GM19099 (cell line): ENCODE results near the gene RANBP3.

ENCODE experiments used
- POLR2A ChIP-seq: IDR thresholded peaks from 3 replicates; pipeline ENCODE4 v1.6.1; 2011; ENCODE audit warnings: low read depth; ENCODE audit not compliant: insufficient read length; ENCODE audit errors: extremely low read depth

Gene RANBP3

GRCh38 chr19:5904352-5905113 lies 73.4 kb downstream of the RANBP3 start, which contains the start of gene VMAC:
Gene VMAC, plus strand, starts transcription at chr19:5904872. Its CDS starts 19 bp downstream, at chr19:5904891.
- TF ChIP-seq POLR2A: peak; percentile 75

DNA sequence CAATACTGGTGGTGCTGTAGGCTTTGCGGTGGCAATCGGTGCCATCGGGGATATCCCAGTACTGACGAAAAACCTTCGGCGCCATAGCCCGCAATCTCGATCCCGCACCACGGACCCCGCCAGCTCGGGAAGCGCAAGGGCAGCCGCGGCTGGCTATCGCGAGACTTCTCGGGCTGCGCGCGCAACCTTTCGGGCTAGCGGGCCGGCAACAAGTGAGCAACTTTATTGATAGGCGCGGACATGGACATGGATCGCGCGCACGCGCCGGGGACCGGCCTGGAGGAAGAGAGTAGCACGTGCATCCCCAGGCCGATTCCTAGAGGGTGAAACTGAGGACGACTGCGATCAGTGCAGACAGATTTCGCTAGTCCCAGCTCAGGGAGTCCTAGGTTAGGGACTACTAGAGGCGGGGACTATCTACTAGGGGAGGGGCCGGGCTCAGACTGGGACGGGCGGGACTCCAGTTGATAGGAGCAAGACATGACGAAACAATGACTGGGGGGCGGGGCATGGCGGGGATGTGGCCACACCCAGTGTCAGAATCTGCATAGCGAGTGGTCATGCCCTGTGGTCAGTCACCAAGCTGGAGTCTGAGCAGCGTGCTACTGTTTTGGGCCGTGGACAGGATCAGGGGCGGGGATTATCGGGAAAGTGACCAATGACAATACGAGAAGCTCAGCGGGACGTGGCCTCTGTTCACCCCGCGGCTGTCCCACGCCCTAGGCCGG lies 74.2 kb downstream of the RANBP3 start, which contains the start of gene NDUFA11:
Gene NDUFA11 (minus strand): TSS at position 167 of the 728 bp plus-strand sequence. CDS start 82 bp downstream, at position 85.
- TF ChIP-seq POLR2A: peak; percentile 89

DNA sequence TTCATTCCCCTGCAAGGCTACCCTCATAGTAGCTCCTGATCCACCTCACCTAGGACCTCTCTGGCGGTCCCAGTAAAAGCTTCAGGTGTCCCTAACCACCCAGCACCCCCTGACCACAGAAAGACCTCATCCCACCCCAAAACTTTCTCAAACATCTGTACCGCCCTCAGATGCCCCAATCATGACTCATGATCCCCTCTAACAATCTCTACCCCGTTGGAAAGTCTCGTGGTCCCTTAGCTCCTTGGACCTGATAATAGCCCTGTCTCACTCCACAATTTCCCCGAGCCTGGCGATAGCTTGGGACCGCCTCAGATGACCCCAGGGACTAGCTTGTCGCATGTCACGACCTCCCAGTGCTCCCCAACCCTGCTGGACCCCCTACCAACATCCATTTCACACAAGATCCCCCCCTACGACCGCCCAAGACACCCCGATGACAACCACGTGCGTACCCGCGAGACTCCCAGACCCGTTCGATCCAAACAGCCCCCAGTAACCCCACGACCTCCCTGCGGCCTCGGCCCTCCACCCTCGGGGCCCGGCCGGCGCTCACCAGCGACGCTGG lies 74.8 kb downstream of the RANBP3 start:
- TF ChIP-seq POLR2A: no peak

DNA sequence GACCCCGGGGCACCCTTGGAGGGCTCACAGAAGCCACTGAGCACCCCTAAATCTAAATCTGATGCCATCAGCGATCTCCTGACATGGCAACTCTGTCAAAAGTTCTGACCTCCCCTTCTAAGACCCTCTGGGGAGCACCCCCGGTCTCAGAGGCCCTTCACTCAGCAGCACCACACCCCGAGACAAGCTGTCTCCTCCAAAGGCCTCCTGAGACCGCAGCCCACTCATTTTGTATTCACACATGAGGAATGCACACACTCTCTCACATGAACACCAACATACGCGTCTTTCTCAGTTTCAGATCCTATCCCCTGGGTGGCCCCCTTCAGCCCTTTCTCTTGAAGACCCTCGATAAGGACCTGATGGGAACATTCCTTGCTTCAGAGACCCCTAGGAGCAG lies 77.0 kb downstream of the RANBP3 start:
- no peak for TF ChIP-seq POLR2A

GRCh38 chr19:5899728-5900526 lies 78.0 kb downstream of the RANBP3 start:
- TF ChIP-seq POLR2A: no peak

DNA sequence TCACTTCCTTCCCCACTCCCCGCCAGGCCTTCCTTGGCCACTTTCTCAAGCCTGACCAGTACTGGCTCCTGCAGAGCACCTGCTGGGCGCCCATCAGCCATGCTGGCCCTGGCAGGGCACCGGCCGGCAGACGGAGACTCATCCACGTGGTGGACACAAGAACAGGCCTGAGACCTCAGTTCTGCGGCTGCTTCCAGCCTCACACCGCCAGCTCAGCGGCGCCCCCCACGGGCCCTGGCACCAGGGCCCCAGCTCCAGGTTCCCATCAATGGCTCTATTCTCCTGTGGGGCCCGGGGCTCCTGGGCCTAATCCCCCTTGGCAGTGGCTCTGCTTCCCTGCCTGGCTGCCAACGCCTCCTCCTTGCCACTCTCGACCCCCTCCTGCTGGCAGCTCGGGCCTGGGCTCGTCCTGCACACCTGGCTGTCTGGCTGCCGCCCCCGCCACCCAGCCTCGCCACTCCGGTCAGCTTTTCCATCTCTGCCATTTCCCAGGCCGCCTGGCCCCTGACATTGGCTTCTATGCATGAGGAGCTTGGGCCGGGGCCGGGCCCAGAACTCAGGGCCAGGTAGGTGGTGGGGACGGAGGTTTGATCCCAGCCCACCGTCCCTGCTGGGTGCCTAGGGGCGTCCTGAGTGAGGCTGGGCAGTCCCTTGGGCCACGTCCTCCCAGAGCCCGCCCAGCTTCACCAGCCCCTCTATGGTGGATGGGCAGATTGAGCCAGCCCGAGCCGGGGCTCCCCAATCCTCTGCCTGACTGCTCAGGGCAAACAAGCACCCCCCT lies 80.6 kb downstream of the RANBP3 start:
- TF ChIP-seq POLR2A: no peak

- TF ChIP-seq POLR2A: no peak
Observed at GRCh38 chr19:5896365-5897076, 81.4 kb downstream of the RANBP3 start.

- TF ChIP-seq POLR2A: no peak
Observed at GRCh38 chr19:5895890-5896289, 82.0 kb downstream of the RANBP3 start.

DNA sequence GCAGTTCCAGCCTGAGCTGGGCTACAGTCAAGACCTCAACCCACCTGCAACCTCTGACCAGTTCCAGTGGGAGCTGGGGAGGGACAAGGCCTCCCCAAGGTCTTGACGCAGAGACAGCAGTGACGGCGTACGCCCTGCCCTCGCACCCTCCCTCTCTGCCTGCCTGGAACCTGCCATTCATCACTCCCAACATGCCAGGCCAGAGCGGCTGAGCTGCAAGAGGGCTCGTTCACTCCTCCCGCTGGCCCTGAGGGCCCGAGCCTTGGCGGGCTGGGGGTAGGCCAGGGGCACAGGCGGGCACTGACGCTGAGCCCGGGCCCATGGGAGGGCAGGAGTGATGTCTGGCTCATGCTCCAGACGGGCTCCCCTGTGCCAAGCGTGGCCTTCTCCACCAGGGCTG lies 82.5 kb downstream of the RANBP3 start:
- no peak for TF ChIP-seq POLR2A

DNA sequence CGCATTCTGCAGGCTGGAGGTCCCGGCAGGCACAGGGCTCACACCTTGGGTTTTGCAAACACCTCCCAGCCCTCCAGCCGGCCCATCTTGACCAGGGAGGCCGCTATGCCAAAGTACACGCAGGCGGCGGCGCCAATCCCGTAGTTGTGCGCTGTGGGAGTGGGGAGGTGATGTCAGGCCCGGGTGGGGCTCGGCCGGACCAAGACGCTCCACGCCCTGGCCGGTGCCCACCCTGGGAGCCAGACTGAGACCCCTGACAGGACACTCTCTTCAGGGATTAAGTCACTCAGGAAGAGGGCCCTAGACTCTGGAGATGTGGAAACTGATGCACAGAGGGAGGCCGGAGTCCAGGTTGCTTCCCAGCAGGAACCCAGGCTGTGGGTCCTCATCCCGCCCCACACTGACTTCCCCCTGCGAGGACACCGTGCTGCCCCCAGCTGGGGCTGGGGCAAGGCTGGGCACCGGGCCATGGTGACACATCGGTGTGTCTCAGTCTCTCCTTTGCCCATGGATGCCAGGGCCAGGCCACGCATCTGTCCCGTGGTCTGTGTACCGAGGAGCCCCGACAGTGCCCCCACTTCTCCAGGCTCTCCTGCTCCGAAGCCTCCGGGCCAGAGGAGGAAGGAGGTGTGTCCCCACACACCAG lies 83.1 kb downstream of the RANBP3 start:
- no peak for TF ChIP-seq POLR2A

DNA sequence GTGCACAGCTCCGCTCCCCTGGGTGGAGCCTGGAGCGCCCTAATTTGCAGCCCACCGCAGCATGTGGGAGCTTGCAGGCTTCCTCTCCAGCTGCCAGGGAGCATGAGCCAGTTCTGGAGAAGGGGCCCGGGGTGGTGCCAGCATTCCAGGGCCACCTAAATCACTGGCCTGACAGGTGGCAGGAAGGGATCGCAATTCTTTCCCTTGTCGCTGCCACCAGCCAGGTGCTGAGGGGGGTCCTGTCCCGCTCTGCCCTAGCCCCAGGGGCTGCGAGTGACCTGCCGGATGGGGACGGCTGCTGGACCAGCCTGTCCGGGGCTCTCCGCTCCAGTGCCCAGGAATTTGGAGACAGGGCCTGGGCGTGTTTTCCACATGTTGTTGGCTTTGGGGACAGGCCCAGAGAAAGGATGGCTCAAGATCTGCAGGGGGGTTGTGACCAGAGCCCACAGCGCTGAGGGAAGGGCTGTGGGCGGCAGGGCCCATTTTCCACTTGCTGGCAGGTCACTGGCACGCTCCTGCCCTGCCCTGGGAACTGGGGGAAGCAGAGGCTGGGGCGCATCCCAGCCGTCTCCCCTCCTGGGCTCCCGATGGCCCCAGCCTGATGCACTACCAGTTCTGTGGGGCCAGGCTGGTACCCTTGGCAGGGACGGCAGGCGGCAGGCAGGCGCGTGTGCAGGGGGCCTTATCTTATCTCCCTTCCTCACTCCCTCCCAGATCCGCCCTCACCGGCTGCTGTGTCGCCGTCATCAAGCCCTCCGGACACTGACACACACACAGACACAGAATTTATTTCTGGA lies 83.8 kb downstream of the RANBP3 start:
- no peak for TF ChIP-seq POLR2A

GRCh38 chr19:5893296-5893903 lies 84.5 kb downstream of the RANBP3 start:
- no peak for TF ChIP-seq POLR2A
